ENCODE data around the gene FOXS1.
"Not testable (repeated sequence)": the region's sequence is repeated elsewhere in the genome, so short reads cannot be mapped to it uniquely, and the experiment has no call there.

The FOXS1 gene

DNA sequence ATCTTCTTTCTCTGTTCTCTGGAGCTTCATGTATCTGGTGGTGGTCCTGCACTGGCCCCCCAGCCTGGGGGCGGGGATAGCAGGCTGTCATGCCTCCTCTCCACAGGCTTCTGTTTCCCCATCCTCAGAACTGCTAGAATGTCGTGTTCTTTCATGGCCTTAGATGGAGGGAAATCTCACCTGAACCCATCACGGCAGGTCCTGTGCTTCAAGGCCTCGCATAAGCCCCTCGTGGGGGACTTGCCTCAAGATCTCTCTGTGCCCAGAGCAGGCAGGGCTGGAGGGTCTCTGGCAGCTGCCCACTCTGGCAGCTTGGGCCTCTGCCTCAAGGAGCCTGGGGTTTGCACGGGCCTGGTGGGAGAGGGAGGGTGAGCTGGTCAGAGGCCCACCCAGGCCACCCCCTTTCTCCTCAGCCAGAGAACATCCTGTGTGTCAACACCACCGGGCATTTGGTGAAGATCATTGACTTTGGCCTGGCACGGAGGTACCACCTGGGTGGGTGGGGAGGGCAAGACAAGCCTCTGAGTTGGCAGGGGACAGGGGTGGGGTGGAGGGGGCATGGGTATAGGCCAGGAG is 14.9 kb downstream of the FOXS1 start:
- no peak overlapping the region for H3K4me3 ChIP-seq (ENCODE audit: control insufficient read depth, low read depth, low read length)
- no peak for TF ChIP-seq CTCF (conservative IDR thresholded peaks at IDR 0.05; ENCODE audit: control insufficient read depth, insufficient read depth, low read depth, low read length)
- DNase-seq (ENCODE audit: low read depth): no peak

DNA sequence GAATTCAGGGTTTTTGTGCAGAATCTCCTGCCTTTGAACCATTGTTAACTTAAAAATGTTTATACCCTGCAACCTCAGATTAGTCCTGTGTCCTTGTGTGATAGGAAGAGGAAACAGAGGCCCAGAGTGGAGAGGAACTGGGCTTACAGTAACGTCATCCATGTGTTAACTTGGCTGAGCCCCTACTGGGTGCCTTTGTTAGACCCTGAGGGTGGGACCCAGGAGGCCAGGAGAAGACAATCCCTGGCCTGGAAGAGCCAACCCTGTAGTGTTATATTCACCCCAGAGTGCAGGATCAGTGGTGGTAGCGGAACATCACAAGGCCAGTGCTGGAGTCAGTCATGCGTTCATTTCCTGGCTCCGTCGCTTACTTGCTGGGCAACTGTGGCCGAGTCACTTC is 15.7 kb downstream of the FOXS1 start:
- H3K4me3 ChIP-seq (ENCODE audit: control insufficient read depth, low read depth, low read length): no peak overlapping the region
- no peak for DNase-seq (ENCODE audit: low read depth)
- no peak for TF ChIP-seq CTCF (conservative IDR thresholded peaks at IDR 0.05; ENCODE audit: control insufficient read depth, insufficient read depth, low read depth, low read length)

DNA sequence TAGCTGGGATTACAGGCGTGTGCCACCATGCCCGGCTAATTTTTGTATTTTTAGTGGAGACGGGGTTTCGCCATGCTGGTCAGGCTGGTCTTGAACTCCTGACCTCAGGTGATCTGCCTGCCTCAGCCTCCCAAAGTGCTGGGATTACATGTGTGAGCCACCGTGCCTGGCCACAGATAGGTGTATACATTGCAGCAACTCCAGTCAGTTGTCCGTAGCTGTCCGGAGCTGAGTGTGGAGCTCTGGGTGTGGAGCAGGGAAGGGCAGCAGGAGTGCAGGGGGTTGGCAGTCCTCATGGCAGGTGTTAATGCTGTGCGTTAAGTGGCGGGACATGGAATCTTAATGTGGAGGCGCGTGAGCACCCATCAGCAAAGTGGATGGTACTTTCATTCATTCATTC is 17.4 kb downstream of the FOXS1 start:
- not testable (repeated sequence) for H3K4me3 ChIP-seq (ENCODE audit: control insufficient read depth, low read depth, low read length); DNase-seq (ENCODE audit: low read depth)

DNA sequence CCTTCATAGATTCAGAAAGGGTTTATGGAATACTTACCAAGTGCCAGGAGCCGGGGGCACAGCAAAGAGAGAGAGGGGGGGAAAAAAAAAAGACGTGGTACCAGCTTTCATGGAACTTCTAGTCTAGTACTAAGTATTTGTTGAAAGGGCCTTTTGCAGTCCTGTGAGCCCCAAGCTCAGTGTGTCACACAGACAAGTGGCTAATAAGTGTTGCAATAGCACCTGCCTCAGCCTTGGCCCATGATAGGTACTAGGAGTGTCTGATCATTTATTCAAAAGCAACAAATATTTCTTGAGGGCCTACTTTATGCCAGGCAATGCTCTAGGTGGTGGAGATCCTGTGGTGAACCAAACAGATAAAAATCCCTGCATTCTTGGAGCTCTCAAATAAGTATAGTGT is 18.3 kb downstream of the FOXS1 start:
- no peak for TF ChIP-seq CTCF (conservative IDR thresholded peaks at IDR 0.05; ENCODE audit: control insufficient read depth, insufficient read depth, low read depth, low read length)
- DNase-seq (ENCODE audit: low read depth): no peak
- no peak overlapping the region for H3K4me3 ChIP-seq (ENCODE audit: control insufficient read depth, low read depth, low read length)

DNA sequence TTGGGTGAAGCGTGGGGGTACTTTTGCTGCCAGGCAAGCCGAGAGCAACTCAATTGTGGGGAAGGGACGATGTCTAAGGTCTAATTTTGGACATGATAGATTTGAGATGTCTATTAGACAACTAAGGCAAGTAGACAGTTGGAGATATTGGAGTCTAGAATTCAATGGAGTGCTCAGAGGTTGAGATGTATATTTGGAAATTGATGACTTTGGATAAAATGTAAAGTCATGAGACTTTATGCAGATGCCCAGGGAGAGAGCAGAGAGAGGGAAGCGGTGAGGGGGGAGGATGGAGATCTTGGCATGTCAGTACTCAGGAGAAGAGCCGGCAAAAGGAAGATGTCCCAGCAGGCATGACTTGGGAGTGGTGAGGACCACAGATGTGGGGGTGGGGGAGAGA is 19.3 kb downstream of the FOXS1 start:
- DNase-seq (ENCODE audit: low read depth): no peak
- H3K4me3 ChIP-seq (ENCODE audit: control insufficient read depth, low read depth, low read length): no peak overlapping the region
- no peak for TF ChIP-seq CTCF (conservative IDR thresholded peaks at IDR 0.05; ENCODE audit: control insufficient read depth, insufficient read depth, low read depth, low read length)

GRCh38 chr20:31824554-31825313 is 20.7 kb downstream of the FOXS1 start:
- no peak for DNase-seq (ENCODE audit: low read depth)
- TF ChIP-seq CTCF (conservative IDR thresholded peaks at IDR 0.05; ENCODE audit: control insufficient read depth, insufficient read depth, low read depth, low read length): no peak
- no peak overlapping the region for H3K4me3 ChIP-seq (ENCODE audit: control insufficient read depth, low read depth, low read length)

DNA sequence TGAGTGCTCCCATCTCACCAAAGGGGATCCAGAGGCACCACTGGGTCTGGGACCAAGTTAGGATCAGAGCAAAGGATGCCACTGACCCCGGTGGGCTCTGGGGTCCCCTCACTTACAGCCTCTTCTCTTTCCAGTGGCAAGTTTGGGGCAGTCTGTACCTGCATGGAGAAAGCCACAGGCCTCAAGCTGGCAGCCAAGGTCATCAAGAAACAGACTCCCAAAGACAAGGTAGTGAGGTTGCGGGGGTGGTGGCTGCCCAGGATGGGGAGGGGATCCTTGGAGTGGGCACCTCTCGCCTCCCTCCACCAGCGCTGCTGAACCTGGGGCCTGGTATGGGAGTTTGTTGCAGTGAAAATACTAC is 21.3 kb downstream of the FOXS1 start:
- DNase-seq (ENCODE audit: low read depth): no peak
- H3K4me3 ChIP-seq (ENCODE audit: control insufficient read depth, low read depth, low read length): no peak overlapping the region
- no peak for TF ChIP-seq CTCF (conservative IDR thresholded peaks at IDR 0.05; ENCODE audit: control insufficient read depth, insufficient read depth, low read depth, low read length)
